A673 (cell line): Measurements from ENCODE around the gene SUSD6. TPM values are rescaled to one million over a fixed set of nuclear protein-coding genes. Genes with fewer than 3 reads are reported as not detected.

ENCODE experiments used
- BruUV-seq: library from RNA; stranded (reverse); fragments of 400-500 nt; replicated peaks from 2 replicates; lab custom pipeline; 2021; lab: Mats Ljungman, UMichigan
- CTCF ChIA-PET: fragments of 300-600 bp; sonication (Branson Sonifier 250); formaldehyde crosslinking; loops from one replicate; lab custom pipeline; 2022; ENCODE audit warnings: antibody characterized with exemption; lab: Charles Lee
- POLR2A ChIA-PET: fragments of 300-600 bp; sonication (Branson Sonifier 250); formaldehyde crosslinking; loops from one replicate; lab custom pipeline; 2022; ENCODE audit warnings: antibody characterized with exemption; ENCODE audit not compliant: low non-redundant PET; lab: Charles Lee
- DNase-seq: peaks from one replicate; pipeline ENCODE4 v3.0.0-alpha.2; 2015; ENCODE audit warnings: low spot score
- H3K27ac ChIP-seq: fragments of 200-600 bp; sonication (generic); 2 replicates; pipeline ENCODE4 v1.5.1; 2016; ENCODE audit warnings: mixed run types, low read depth, mild to moderate bottlenecking, mixed read lengths, antibody characterized with exemption, low read length; ENCODE audit not compliant: poor library complexity, severe bottlenecking
- H3K27me3 ChIP-seq: fragments of 200-600 bp; sonication (generic); replicated peaks from 2 replicates; pipeline ENCODE4 v1.6.1; 2017; ENCODE audit warnings: mixed run types, low read depth, mild to moderate bottlenecking, mixed read lengths, antibody characterized with exemption, low read length; ENCODE audit not compliant: insufficient read depth, poor library complexity
- H3K36me3 ChIP-seq: fragments of 200-600 bp; sonication (generic); 2 replicates; pipeline ENCODE4 v1.6.1; 2016; ENCODE audit warnings: mixed run types, mild to moderate bottlenecking, mixed read lengths, antibody characterized with exemption, low read length; ENCODE audit not compliant: insufficient read depth, poor library complexity, severe bottlenecking
- H3K4me1 ChIP-seq: fragments of 200-600 bp; sonication (generic); 2 replicates; pipeline ENCODE4 v1.6.1; 2017; ENCODE audit warnings: mixed run types, mild to moderate bottlenecking, mixed read lengths, antibody characterized with exemption, low read length; ENCODE audit not compliant: insufficient read depth, poor library complexity, severe bottlenecking
- H3K4me3 ChIP-seq: fragments of 200-600 bp; sonication (generic); 2 replicates; pipeline ENCODE4 v1.5.1; 2016; ENCODE audit warnings: low read depth, mixed run types, mild to moderate bottlenecking, mixed read lengths, low read length; ENCODE audit not compliant: poor library complexity, severe bottlenecking
- H3K9me3 ChIP-seq: fragments of 200-600 bp; sonication (generic); 2 replicates; pipeline ENCODE4 v1.6.1; 2016; ENCODE audit warnings: mixed run types, low read depth, mild to moderate bottlenecking, mixed read lengths, antibody characterized with exemption, low read length; ENCODE audit not compliant: poor library complexity, severe bottlenecking
- EZH2 ChIP-seq: fragments of 200-600 bp; sonication (generic); IDR thresholded peaks from 2 replicates; pipeline ENCODE4 v1.6.1; 2017; ENCODE audit warnings: borderline replicate concordance, low read depth, mild to moderate bottlenecking, mixed read lengths, antibody characterized with exemption, low read length; ENCODE audit not compliant: poor library complexity, severe bottlenecking
- intact Hi-C: fragments of 100-400 bp; cut with micrococcal nuclease; formaldehyde crosslinking; loops from one replicate; pipeline ENCODE4 v1.10.0; 2022; ENCODE audit not compliant: unreplicated experiment
- total RNA-seq: library from RNA; stranded (reverse); gene quantifications from 2 replicates; pipeline ENCODE4 v1.2.3, GENCODE V29; 2021
- TF ChIP-seq, protein P1 (sequence below): fragments of 300-800, 200-600 bp; sonication (generic); conservative IDR thresholded peaks from 2 replicates; pipeline ENCODE4 v1.5.1; 2017; ENCODE audit warnings: low read depth, mild to moderate bottlenecking, antibody characterized with exemption, low read length, moderate library complexity, mixed read lengths

Gene SUSD6
- total RNA-seq, 1 experiment from 2014 or later: 9.2 TPM

- TF ChIP-seq, protein P1, sequence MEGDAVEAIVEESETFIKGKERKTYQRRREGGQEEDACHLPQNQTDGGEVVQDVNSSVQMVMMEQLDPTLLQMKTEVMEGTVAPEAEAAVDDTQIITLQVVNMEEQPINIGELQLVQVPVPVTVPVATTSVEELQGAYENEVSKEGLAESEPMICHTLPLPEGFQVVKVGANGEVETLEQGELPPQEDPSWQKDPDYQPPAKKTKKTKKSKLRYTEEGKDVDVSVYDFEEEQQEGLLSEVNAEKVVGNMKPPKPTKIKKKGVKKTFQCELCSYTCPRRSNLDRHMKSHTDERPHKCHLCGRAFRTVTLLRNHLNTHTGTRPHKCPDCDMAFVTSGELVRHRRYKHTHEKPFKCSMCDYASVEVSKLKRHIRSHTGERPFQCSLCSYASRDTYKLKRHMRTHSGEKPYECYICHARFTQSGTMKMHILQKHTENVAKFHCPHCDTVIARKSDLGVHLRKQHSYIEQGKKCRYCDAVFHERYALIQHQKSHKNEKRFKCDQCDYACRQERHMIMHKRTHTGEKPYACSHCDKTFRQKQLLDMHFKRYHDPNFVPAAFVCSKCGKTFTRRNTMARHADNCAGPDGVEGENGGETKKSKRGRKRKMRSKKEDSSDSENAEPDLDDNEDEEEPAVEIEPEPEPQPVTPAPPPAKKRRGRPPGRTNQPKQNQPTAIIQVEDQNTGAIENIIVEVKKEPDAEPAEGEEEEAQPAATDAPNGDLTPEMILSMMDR: peak; percentile 47
- TF ChIP-seq EZH2: no peak
- ChIA-PET CTCF (interaction anchor here (1.3 kb wide), 1 partner anchor 27 kb away, joined by 4 read pairs; no protein-coding TSS in a partner anchor), POLR2A (no interaction called here)
- peak; percentile 19 for DNase-seq
- Histone ChIP-seq H3K9me3 (no peaks in the 10 kb centered on the region), H3K27ac (peak overlapping the region; percentile 47), H3K4me1 (peaks cover 28% of the 10 kb centered on the region), H3K36me3 (no peaks in the 10 kb centered on the region), H3K4me3 (peak overlapping the region; percentile 60), H3K27me3 (no peaks in the 10 kb centered on the region)
- BruUV-seq: TSS peak; percentile 51
- intact Hi-C loops: no loop called here
Observed at GRCh38 chr14:69612783-69613130, 1.4 kb downstream of the SUSD6 start.

GRCh38 chr14:69613312-69614073 is 2.1 kb downstream of the SUSD6 start:
- Histone ChIP-seq H3K9me3 (no peaks in the 10 kb centered on the region), H3K4me3 (peak overlapping the region; percentile 60), H3K27me3 (no peaks in the 10 kb centered on the region), H3K36me3 (no peaks in the 10 kb centered on the region), H3K27ac (no peak overlapping the region), H3K4me1 (peaks cover 28% of the 10 kb centered on the region)
- CTCF ChIA-PET: interaction anchor here (1.3 kb wide), 1 partner anchor 28 kb away, joined by 4 read pairs; no protein-coding TSS in a partner anchor
- no peak for DNase-seq
- no peak for TF ChIP-seq EZH2
- TF ChIP-seq, protein P1: no peak
- intact Hi-C loops: no loop called here
- POLR2A ChIA-PET: no interaction called here
- no TSS peak for BruUV-seq

DNA sequence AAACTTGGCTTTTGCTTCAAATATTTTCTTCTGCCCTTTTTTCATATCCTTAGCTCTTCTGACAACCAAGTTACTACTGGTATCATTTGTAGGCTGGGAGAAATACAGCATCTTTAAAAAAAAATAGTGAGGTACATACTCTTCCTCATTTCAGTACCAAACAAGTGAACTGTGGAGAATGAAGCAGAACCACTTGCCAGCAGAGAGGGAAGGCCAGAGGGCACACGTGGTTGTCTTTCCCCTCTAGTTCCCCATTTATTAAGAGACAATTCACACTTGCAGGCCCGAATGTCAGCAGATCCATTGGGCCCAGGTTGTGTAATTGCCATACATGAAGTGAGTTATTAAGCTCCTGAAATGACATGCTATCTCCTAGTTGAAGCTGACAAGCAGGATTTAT is 3.2 kb downstream of the SUSD6 start:
- H3K4me3 ChIP-seq: no peak overlapping the region
- H3K9me3 ChIP-seq: no peaks in the 10 kb centered on the region
- ChIA-PET CTCF (no interaction called here), POLR2A (no interaction called here)
- no peaks in the 10 kb centered on the region for H3K36me3 ChIP-seq
- peaks cover 28% of the 10 kb centered on the region for H3K4me1 ChIP-seq
- no peak for DNase-seq
- no peaks in the 10 kb centered on the region for H3K27me3 ChIP-seq
- no peak overlapping the region for H3K27ac ChIP-seq
- TF ChIP-seq, protein P1: no peak
- TF ChIP-seq EZH2: no peak
- BruUV-seq: no TSS peak
- intact Hi-C loops: no loop called here
